Omental fat pad (tissue), 4 donors: ENCODE data around the gene TOP3B. TPM values are rescaled to one million over a fixed set of nuclear protein-coding genes. Genes with fewer than 3 reads are reported as not detected.

Source experiments
- ATAC-seq: fragments of 150-250 bp; one replicate; pipeline ENCODE4 v1.9.1; 2016; ENCODE audit warnings: mild to moderate bottlenecking, moderate library complexity; ENCODE audit not compliant: low FRiP score
- DNase-seq: peaks from one replicate; pipeline ENCODE4 v3.0.0-alpha.2; 2019; ENCODE audit warnings: low spot score
- CTCF ChIP-seq, 3 donors: fragments of 450-650 bp; IDR thresholded peaks; one replicate each; pipeline ENCODE4 v1.5.1; 2016 to 2017; ENCODE audit warnings: antibody characterized with exemption in 3 of 3, mild to moderate bottlenecking in 3 of 3, moderate library complexity in 2 of 3
- total RNA-seq, 4 donors: library from RNA; depleted of rRNA; stranded (reverse); fragments of >200 nt; gene quantifications; one replicate each; pipeline ENCODE4 v1.1.0, GENCODE V29; 2016

Gene TOP3B
- total RNA-seq, 4 donors from 2014 or later: 17.5 to 45.4 (median 21.3) TPM

- ATAC-seq: no peak
- no peak for DNase-seq
- TF ChIP-seq CTCF (IDR thresholded peaks at IDR 0.05): no peak
Observed at GRCh38 chr22:22001664-22002525, 19.3 kb upstream of the TOP3B start.

- ATAC-seq (no peak), DNase-seq (no peak)
- no peak for TF ChIP-seq CTCF (IDR thresholded peaks at IDR 0.05)
Observed at GRCh38 chr22:21998595-21999247, 16.1 kb upstream of the TOP3B start.

GRCh38 chr22:21996175-21996720 lies 13.7 kb upstream of the TOP3B start:
- no peak for TF ChIP-seq CTCF (IDR thresholded peaks at IDR 0.05)
- DNase-seq (no peak), ATAC-seq (no peak)

- DNase-seq: no peak
- ATAC-seq: no peak
- TF ChIP-seq CTCF (IDR thresholded peaks at IDR 0.05): no peak
Observed at GRCh38 chr22:21995660-21996059, 13.1 kb upstream of the TOP3B start.

GRCh38 chr22:21994881-21995444 lies 12.4 kb upstream of the TOP3B start:
- TF ChIP-seq CTCF (IDR thresholded peaks at IDR 0.05): no peak
- DNase-seq: no peak
- no peak for ATAC-seq

GRCh38 chr22:21992593-21993237 lies 10.1 kb upstream of the TOP3B start:
- no peak for ATAC-seq
- TF ChIP-seq CTCF (IDR thresholded peaks at IDR 0.05): no peak

More at GRCh38 chr22:21992593-21993237, 10.1 kb upstream of the TOP3B start:
- no peak for DNase-seq
